Measurements from ENCODE around the gene CDK5RAP2. TPM values are rescaled to one million over a fixed set of nuclear protein-coding genes. Genes with fewer than 3 reads are reported as not detected.
A peak's percentile ranks its signal among the peaks of the same experiment; 100 is the strongest.
"Not testable (repeated sequence)": the region's sequence is repeated elsewhere in the genome, so short reads cannot be mapped to it uniquely, and the experiment has no call there.

The CDK5RAP2 gene
- total RNA-seq, 1 donor from 2014 or later = 80.6 TPM

DNA sequence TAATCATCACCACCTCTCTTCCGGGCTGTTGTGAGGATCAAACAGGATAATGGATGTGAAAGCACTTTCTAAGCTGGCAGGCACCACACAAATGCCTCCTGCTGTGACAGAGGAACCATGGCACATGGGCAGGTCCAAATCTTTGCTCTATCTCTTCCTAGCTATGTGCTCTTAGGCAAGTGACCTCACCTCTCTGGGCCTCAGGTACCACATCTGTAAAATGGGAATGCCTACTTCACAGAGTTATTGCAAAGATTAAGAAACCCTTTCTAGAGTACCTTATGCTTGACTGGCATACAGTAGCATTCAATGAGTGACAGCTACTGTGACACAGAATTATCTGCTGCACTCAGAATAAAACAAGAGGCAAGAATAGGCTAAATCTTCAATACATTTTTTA is 51.6 kb downstream of the CDK5RAP2 start:
- DNase-seq (ENCODE audit: low spot score) = no peak
- intact Hi-C loops (cut with DNase I) = no loop called here
- no peak for ATAC-seq

DNA sequence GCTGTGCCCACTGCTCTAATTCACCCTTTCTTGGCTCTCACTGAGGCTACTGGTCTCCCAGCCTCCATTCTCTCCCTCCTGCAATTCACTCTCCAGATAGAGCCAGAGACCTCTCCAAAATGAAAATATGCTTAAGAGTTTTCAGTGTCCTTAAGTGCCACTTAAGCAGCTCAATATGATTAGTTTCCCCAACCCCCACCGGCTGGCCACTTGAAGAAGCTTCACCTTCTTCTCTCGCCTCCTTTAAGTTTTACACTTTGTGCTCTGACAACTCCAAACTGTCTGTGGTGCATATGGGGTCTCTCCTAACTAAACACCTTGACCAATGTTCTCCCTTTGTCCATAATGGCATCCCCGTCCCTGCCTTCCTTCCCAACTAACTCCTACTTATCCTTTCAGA is 53.4 kb downstream of the CDK5RAP2 start:
- ATAC-seq (no peak), DNase-seq (ENCODE audit: low spot score) (no peak)
- intact Hi-C loops (cut with DNase I) = no loop called here

DNA sequence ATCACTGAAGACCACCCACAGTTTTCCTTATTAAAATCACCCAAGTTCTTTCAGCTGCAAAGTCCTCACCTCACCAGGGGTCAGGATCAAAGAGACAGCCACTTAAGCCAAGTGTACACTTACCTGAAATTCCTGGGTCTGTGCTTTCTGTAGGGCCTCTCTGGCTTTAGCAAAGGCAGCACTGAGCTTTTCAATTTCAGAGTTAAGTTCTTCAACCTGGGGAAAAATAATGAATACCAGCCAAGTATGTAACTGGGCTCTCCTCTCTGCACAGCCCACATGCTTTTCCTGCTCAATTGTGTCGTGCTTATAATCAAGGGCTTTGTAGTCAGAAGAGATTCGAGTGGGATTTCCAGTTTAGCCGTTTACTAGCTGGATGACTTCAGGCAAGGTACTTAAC is 55.1 kb downstream of the CDK5RAP2 start:
- ATAC-seq (no peak), DNase-seq (ENCODE audit: low spot score) (no peak)
- intact Hi-C loops (cut with DNase I) = no loop called here

- DNase-seq (ENCODE audit: low spot score) (no peak), ATAC-seq (no peak)
- intact Hi-C loops (cut with DNase I) = no loop called here
These were observed 55.9 kb downstream of the CDK5RAP2 start for GRCh38 chr9:120524038-120524437.

- intact Hi-C loops (cut with DNase I) = no loop called here
- ATAC-seq = no peak
- DNase-seq (ENCODE audit: low spot score) = no peak
These were observed 57.4 kb downstream of the CDK5RAP2 start for GRCh38 chr9:120522558-120522957.

DNA sequence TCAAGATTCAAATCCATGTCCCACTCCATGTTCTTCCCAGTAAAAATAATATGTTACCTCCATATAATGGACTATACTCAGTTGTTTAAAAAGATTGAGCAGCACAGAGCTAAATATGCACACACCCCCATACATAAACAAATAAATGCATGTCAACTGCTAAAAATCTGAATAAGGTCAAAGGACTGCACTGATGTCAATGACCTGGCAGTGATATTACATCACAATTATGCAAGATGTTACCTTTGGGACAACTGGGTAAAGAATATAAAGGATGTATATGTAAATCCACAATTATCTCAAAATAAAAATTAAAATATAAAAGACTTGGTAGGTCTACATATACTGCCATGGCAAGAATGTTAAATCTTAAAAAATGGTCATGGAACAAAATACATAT is 57.9 kb downstream of the CDK5RAP2 start:
- no peak for DNase-seq (ENCODE audit: low spot score)
- intact Hi-C loops (cut with DNase I) = no loop called here
- ATAC-seq = no peak

- DNase-seq (ENCODE audit: low spot score) (no peak), ATAC-seq (no peak)
- intact Hi-C loops (cut with DNase I) = no loop called here
These were observed 58.9 kb downstream of the CDK5RAP2 start for GRCh38 chr9:120521101-120521500.

DNA sequence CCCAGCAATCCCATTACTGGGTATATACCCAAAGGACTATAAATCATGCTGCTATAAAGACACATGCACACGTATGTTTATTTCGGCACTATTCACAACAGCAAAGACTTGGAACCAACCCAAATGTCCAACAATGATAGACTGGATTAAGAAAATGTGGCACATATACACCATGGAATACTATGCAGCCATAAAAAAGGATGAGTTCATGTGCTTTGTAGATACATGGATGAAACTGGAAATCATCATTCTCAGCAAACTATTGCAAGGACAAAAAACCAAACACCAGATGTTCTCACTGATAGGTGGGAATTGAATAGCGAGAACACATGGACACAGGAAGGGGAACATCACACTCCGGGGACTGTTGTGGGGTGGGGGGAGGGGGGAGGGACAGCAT is 64.0 kb downstream of the CDK5RAP2 start:
- DNase-seq (ENCODE audit: low spot score); ATAC-seq; intact Hi-C loops (cut with DNase I): not testable (repeated sequence)

- ATAC-seq; DNase-seq (ENCODE audit: low spot score); intact Hi-C loops (cut with DNase I): not testable (repeated sequence)
These were observed 64.5 kb downstream of the CDK5RAP2 start for GRCh38 chr9:120515481-120515880.

- DNase-seq (ENCODE audit: low spot score) (no peak), ATAC-seq (no peak)
- intact Hi-C loops (cut with DNase I) = no loop called here
These were observed 65.6 kb downstream of the CDK5RAP2 start for GRCh38 chr9:120514405-120514804.

DNA sequence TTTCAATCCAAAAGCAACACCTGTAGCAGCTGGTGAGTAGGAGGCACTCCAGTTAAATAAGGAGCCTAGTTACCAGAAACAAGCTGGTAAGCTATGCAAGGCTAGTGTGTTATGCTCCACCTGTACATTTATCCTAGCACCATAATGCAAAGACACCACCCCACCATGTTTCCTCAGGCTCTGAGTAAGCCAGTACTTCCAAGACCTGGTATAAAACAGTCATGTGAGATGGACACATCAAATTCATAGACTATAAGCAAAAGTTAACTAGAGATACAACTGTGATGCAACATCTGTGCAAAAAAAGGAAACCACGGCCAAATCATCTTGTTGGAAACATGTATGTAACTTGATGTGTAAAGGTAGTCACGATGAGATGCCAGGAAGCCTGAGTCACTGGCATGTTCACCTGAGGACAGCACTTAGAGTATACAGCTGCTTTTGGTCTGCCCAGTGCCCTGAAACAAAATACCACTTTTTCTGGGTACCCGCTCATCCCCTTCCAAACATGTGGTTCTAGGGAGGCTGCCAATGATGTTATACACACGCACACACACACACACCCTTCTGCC is 66.1 kb downstream of the CDK5RAP2 start:
- ATAC-seq (no peak), DNase-seq (ENCODE audit: low spot score) (no peak)
- intact Hi-C loops (cut with DNase I) = no loop called here

GRCh38 chr9:120510816-120511215 is 69.2 kb downstream of the CDK5RAP2 start:
- intact Hi-C loops (cut with DNase I) = no loop called here
- ATAC-seq (no peak), DNase-seq (ENCODE audit: low spot score) (no peak)

GRCh38 chr9:120507936-120508510 is 71.9 kb downstream of the CDK5RAP2 start:
- no peak for ATAC-seq
- intact Hi-C loops (cut with DNase I) = no loop called here
- DNase-seq (ENCODE audit: low spot score) = no peak

GRCh38 chr9:120505186-120505585 is 74.8 kb downstream of the CDK5RAP2 start:
- intact Hi-C loops (cut with DNase I) = no loop called here
- DNase-seq (ENCODE audit: low spot score) (no peak), ATAC-seq (no peak)

DNA sequence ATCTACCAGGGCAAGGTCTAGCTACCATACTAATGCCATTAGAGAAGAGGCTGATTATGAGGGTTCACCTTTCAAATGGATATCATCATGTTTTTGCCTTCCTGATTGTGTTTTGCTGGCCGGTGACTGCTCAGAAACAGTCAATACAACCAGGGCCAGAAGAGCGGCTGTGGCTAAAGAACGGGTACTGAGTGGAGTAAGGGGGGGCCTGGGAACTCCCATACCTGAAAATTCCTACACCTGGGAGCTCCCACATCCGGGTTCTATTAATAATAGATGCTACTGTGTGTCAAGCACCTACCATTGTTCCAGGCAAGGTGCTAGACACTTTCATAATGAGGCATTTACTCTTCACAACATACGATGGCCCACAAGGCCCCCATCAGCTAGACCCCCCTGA is 79.2 kb downstream of the CDK5RAP2 start:
- no peak for ATAC-seq
- DNase-seq (ENCODE audit: low spot score) = no peak
- intact Hi-C loops (cut with DNase I) = no loop called here

DNA sequence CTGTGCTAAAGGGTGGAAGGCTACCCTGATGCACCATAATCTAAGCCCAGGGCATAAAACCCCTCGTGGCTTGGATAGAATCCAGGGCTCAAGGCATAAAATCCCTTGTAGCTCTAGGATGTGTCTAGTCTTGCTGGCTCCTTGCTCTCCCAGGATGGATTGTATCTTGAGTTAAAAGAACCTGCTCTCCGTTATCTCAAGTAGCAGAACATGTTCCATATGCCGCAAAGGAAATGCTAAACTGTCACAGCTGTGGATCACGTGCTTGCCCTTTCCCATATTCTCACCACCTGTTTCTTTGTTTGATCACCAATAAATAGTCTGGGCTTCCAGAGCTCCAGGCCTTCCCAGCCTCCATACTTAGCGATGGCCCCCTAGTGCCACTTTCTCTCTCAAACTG is 82.1 kb downstream of the CDK5RAP2 start:
- intact Hi-C loops (cut with DNase I) = not testable (repeated sequence)

DNA sequence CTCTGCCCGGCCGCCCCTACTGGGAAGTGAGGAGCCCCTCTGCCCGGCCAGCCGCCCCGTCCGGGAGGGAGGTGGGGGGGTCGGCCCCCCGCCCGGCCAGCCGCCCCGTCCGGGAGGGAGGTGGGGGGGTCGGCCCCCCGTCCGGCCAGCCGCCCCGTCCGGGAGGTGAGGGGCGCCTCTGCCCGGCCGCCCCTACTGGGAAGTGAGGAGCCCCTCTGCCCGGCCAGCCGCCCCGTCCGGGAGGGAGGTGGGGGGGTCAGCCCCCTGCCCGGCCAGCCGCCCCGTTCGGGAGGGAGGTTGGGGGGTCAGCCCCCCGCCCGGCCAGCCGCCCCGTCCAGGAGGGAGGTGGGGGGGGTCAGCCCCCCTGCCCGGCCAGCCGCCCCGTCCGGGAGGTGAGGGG is 83.5 kb downstream of the CDK5RAP2 start:
- ATAC-seq; DNase-seq (ENCODE audit: low spot score); intact Hi-C loops (cut with DNase I): not testable (repeated sequence)

More for the DNA sequence above, 82.1 kb downstream of the CDK5RAP2 start:
- DNase-seq (ENCODE audit: low spot score); ATAC-seq: not testable (repeated sequence)

GRCh38 chr9:120490888-120491595 is 88.9 kb downstream of the CDK5RAP2 start:
- intact Hi-C loops (cut with DNase I) = no loop called here
- DNase-seq (ENCODE audit: low spot score) (no peak), ATAC-seq (peak; percentile 71)

DNA sequence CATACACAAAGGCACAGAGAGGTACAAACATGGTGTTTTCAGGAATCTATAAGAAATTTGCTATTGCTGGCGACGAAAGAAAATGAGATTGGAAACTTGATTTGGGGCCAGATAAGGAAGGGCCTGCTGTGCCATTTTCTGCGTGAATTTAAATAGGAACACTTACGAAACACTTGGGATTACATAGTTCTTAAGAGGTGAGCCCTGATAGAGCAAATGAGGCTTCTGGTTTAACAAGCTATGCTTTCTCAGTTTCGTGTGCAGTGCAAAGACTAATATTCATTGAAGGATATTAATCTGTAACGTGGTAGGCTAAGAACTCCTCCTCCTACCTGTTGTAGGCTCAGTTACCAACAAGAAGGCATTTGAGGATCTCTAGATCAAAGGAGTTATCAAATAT is 93.1 kb downstream of the CDK5RAP2 start:
- DNase-seq (ENCODE audit: low spot score) (no peak), ATAC-seq (no peak)
- intact Hi-C loops (cut with DNase I) = no loop called here

GRCh38 chr9:120486347-120486746 is 93.6 kb downstream of the CDK5RAP2 start:
- intact Hi-C loops (cut with DNase I) = no loop called here
- DNase-seq (ENCODE audit: low spot score) = no peak
- ATAC-seq = no peak

DNA sequence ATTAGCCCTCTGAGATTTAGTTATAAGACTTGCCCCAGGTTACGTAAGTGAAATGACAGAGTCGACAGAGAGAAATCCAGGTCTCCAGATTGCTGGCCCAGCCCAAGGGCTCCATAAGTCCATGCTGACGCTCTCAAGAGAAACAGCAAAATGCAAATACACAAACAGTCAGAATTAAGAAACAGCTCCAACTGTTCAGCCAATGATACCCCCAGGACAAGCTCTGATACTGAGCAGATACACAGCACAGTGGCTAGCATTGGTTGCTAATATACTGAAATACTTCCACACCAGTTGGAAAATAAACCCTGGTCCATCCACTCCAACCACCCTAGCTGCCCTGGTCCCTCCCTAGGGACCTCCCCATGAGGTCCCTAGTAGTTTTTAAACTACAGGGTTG is 94.2 kb downstream of the CDK5RAP2 start:
- DNase-seq (ENCODE audit: low spot score) (no peak), ATAC-seq (no peak)
- intact Hi-C loops (cut with DNase I) = no loop called here
